ENCODE data around the gene SOX15. TPM values are rescaled to one million over a fixed set of nuclear protein-coding genes. Genes with fewer than 3 reads are reported as not detected.

SOX15 gene
- total and polyA plus RNA-seq, 10 of the 15 experiments (the other 5 are each of a cell fraction or from before 2014, with no cell fraction given) = 0.06 to 0.53 (median 0.16) TPM; not detected in 2

DNA sequence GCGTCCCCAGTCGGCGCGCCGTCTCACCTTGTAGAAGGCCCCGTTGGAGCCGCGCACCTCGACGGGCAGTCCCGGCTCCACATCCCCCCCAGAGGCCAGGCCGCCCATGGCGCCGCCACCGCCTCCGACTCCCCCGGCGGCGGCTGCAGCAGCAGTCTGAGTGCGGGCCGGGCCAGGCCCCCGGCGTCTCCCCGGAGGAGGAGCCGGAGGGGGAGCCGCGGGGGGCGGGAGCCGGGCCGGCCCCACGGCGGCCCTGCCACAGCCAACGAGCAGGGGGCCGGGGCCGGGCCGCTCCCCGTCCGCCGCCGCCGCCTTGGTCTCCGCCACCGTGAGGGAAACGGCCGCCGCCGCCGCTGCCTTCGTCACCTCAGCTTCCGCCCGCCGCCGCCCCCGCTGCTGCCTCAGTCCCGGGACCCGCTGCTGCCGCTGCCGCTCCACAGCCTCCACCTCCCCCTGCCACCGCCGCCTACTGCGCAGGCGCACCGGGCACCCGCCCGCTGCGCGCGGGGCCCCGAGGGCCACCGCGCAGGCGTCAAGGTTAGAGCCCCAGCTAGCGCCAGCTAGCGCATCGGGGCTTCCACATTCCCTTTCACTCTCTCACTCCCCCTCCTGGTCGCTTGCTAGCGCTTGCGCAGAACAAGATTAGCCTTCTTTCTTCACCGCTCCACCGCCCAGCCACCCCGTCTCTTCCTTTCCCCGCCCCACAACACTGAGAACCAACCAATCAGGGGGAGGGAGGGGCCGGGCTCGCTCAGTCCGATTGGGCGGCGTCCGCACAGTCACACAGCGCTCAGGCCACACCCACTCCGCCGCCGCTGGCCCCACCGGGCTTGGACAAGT, 24.8 kb upstream of the SOX15 start, which contains the start of gene FXR2 (continued):
- TF ChIP-seq EP300 (IDR thresholded peaks at IDR 0.05; ENCODE audit: borderline replicate concordance in 1 of 2, control insufficient read depth in 1 of 2, low read depth in 2 of 2, low read length in 2 of 2) = 0 out of 4 replicates have a peak, but pooled peaks of 1 of the 2 experiments have one; percentile 18
- no peak for TF ChIP-seq ZBTB40 (IDR thresholded peaks at IDR 0.05; ENCODE audit: borderline replicate concordance)
- TF ChIP-seq NR2C1 (IDR thresholded peaks at IDR 0.05) = no peak
- no peak for TF ChIP-seq RUNX3 (IDR thresholded peaks at IDR 0.05; ENCODE audit: low read length)
- no peak for TF ChIP-seq BCL11A (IDR thresholded peaks at IDR 0.05; ENCODE audit: low read depth, low read length)
- TF ChIP-seq TBL1XR1 (IDR thresholded peaks at IDR 0.05; ENCODE audit: low read depth, low read length) = no peak
- TF ChIP-seq, protein P1, sequence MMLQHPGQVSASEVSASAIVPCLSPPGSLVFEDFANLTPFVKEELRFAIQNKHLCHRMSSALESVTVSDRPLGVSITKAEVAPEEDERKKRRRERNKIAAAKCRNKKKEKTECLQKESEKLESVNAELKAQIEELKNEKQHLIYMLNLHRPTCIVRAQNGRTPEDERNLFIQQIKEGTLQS (IDR thresholded peaks at IDR 0.05; ENCODE audit: borderline replicate concordance, extremely low read depth, low read depth, low read length) = no peak
- TF ChIP-seq, protein P2, sequence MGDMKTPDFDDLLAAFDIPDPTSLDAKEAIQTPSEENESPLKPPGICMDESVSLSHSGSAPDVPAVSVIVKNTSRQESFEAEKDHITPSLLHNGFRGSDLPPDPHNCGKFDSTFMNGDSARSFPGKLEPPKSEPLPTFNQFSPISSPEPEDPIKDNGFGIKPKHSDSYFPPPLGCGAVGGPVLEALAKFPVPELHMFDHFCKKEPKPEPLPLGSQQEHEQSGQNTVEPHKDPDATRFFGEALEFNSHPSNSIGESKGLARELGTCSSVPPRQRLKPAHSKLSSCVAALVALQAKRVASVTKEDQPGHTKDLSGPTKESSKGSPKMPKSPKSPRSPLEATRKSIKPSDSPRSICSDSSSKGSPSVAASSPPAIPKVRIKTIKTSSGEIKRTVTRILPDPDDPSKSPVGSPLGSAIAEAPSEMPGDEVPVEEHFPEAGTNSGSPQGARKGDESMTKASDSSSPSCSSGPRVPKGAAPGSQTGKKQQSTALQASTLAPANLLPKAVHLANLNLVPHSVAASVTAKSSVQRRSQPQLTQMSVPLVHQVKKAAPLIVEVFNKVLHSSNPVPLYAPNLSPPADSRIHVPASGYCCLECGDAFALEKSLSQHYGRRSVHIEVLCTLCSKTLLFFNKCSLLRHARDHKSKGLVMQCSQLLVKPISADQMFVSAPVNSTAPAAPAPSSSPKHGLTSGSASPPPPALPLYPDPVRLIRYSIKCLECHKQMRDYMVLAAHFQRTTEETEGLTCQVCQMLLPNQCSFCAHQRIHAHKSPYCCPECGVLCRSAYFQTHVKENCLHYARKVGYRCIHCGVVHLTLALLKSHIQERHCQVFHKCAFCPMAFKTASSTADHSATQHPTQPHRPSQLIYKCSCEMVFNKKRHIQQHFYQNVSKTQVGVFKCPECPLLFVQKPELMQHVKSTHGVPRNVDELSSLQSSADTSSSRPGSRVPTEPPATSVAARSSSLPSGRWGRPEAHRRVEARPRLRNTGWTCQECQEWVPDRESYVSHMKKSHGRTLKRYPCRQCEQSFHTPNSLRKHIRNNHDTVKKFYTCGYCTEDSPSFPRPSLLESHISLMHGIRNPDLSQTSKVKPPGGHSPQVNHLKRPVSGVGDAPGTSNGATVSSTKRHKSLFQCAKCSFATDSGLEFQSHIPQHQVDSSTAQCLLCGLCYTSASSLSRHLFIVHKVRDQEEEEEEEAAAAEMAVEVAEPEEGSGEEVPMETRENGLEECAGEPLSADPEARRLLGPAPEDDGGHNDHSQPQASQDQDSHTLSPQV (IDR thresholded peaks at IDR 0.05) = no peak
- TF ChIP-seq BRCA1 (IDR thresholded peaks at IDR 0.05; ENCODE audit: low read depth, low read length) = no peak
- TF ChIP-seq POLR2AphosphoS2 (IDR thresholded peaks at IDR 0.05; ENCODE audit: low read depth, low read length) = no peak
- TF ChIP-seq RB1 (IDR thresholded peaks at IDR 0.05; ENCODE audit: borderline replicate concordance) = peak; percentile 88
- TF ChIP-seq, protein P3, sequence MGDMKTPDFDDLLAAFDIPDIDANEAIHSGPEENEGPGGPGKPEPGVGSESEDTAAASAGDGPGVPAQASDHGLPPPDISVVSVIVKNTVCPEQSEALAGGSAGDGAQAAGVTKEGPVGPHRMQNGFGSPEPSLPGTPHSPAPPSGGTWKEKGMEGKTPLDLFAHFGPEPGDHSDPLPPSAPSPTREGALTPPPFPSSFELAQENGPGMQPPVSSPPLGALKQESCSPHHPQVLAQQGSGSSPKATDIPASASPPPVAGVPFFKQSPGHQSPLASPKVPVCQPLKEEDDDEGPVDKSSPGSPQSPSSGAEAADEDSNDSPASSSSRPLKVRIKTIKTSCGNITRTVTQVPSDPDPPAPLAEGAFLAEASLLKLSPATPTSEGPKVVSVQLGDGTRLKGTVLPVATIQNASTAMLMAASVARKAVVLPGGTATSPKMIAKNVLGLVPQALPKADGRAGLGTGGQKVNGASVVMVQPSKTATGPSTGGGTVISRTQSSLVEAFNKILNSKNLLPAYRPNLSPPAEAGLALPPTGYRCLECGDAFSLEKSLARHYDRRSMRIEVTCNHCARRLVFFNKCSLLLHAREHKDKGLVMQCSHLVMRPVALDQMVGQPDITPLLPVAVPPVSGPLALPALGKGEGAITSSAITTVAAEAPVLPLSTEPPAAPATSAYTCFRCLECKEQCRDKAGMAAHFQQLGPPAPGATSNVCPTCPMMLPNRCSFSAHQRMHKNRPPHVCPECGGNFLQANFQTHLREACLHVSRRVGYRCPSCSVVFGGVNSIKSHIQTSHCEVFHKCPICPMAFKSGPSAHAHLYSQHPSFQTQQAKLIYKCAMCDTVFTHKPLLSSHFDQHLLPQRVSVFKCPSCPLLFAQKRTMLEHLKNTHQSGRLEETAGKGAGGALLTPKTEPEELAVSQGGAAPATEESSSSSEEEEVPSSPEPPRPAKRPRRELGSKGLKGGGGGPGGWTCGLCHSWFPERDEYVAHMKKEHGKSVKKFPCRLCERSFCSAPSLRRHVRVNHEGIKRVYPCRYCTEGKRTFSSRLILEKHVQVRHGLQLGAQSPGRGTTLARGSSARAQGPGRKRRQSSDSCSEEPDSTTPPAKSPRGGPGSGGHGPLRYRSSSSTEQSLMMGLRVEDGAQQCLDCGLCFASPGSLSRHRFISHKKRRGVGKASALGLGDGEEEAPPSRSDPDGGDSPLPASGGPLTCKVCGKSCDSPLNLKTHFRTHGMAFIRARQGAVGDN (IDR thresholded peaks at IDR 0.05) = peak; percentile 74
- peak; percentile 72 for TF ChIP-seq CREB1 (IDR thresholded peaks at IDR 0.05; ENCODE audit: low read depth)
- 0 out of 4 replicates have a peak, but pooled peaks of 1 of the 2 experiments have one; percentile 9 for TF ChIP-seq SRF (IDR thresholded peaks at IDR 0.05; ENCODE audit: low read depth in 2 of 2, low read length in 2 of 2)
- no peak for TF ChIP-seq JUND (IDR thresholded peaks at IDR 0.05; ENCODE audit: low read depth, low read length)
